Activated T-cell treated with anti-CD3 and anti-CD28 coated beads for 48 hours (primary cell): ENCODE results near the gene SLC25A21.

ENCODE experiments used
- DNase-seq: peaks from one replicate; pipeline ENCODE4 v3.0.0-alpha.2; 2020; ENCODE audit warnings: low read depth

SLC25A21 gene

DNA sequence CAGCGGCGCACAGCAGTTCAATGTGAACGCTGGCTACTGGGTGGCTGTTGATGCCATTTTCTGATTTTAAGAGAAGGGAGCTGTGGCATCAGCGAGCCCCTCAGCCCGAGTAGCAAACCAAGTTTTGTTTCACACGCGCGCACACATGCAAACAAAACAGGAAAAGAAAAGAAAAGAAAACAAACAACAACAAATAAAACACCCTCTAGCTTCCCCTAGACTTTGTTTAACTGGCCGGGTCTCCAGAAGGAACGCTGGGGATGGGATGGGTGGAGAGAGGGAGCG lies 510.2 kb downstream of the SLC25A21 start:
- no peak for DNase-seq

DNA sequence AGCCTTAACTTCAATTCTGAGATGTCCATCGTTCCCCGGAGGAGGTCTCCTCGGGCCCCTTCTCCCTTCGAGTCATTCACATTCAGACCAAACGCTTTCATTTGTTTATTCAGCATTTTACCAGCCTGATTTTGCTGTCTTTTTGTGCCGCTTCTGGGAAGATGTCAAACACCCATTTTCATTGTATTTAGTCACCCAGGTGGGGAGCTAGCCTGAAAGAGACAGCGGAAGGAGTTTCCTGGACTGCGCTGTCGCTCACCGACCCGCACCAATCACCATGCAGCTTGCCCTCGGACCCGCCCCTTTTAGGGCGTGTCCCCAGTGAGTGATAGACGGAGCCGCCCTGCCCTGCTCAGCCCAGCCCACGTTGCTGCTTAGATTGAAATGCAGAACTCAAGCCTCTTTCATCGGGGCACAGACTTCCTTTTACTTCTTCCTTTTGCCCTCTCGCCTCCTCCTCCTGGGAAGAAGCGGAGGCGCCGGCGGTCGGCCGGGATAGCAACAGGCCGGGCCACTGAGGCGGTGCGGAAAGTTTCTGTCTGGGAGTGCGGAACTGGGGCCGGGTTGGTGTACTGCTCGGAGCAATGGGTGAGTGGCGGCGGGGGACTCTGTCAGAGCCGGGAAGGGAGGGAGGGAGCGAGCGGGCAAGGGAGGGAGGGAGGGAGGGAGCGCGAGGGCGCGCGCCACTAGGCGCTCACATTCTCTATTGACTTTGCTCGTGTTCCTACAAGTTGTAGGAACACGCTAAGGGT lies 510.7 kb downstream of the SLC25A21 start, which contains the start of gene PAX9:
TSS of gene PAX9 (plus strand) at position 355 of the 752 bp plus-strand sequence. CDS start at position 585, 230 bp downstream.
- DNase-seq: peak; percentile 53

DNA sequence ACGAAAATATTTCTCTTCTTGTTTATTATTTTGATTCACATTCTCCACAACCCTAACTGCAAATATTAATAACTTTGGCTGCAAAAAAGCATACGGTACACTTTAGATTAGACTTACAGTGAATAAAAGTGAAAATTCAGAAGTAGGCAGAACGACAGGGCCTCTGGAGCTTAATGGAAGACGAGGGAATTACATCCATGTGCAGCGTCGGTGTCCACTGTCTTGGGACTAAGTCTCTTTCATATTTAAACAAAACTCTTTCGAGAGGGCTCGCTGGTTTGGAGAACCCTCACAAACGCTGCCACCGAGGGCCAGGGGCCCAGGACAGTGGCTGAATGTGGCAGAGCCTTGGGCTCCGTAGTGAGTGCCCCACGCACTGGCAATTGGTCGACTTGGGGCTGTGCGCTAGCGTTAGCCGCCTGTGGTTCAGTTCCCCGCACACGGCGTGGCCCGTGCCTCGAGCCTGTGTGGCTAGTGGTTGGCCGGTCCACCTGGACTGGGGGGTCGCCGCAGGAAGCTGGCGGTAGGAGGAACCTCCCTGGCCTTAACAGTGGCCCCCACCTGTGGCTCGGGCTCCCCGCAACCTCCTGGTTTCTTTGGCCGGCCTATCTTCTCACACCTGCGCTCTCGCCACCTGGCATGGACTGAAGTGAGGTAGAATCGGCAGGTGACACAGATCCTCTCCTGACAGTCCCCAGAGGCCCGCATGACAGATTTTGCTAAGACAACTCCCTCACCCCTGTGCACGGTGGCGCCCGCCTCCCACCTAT lies 511.5 kb downstream of the SLC25A21 start:
- no peak for DNase-seq

DNA sequence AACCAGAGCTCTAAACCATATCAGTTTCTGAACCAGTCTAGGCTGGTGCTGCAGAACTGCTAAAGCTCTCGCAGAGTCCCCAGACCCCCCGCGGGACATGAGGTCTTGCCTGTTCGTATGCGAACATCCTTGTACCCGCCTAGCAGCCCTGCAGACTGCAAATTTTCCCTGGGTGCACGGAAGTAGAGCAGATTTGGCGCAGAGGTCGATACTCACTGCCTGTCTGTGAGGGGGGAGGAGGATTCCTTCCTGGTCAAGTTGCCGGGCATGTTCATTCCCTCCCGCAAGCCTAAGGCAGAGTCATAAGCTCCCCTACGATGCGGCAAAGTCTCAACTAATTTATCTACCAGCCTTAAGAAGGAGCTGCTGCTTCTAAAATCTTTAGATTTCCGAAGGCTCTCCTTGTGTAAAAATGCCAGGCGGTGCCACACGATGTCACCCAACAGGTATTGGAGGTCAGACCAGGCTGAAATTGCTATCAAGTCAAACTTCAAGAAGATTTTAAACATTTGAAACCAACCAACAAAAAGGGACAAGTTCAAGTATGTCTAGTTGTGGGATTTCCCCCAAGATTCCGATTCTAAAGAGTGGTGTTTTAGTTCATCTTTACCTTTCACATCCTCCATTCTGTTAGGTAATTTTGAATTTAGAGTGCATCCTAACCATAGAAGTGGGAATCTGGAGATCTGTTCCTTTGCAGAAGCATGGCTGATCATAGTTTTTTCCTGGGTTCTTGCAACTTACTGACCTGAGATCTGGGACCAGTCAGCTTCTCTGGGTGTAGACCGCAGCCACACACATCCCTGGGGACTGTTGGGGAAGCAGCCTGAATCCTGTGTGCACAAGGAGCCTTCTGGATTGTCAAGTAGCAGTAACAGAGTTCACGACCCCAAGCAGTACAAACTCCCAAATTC lies 512.3 kb downstream of the SLC25A21 start:
- DNase-seq: no peak

DNA sequence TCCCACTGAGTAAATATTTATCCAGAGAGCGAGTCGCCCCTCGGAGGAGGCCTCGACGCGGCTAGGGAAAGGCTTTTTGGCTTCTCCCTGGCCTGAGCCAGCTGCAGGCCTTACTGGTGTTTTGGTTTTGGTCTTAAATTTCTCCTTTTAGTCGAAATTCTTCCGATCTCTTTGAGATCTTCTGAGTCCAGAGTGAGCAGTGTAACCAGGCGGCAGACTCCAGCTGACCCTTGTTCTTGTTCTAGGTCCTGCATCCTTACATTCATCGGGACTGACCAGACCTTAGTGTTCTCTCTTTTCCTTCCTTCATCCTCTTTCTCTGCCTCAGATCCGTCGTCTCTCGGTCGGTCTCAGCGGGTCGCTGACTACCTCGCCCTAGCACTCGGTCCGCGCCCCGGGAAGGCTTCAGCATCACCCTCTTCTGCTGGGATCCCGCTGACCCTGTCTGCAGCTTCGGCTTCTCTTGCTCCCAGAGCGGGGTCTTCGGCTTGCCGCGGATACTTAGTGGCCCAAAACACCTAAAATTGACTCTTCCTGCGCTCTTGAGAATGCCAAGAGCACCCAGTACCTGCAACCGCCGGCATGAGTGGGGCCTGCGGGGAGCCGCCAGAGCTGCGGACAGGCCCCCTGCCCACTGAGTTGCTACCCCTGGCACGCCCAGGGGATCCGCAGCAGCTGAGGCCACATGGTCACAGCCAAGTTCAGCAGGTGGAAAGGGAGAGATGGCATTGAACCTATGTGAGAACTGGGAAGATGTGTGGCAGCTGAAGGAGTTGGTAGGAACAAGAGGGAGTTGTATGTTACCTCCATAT lies 513.2 kb downstream of the SLC25A21 start:
- no peak for DNase-seq

DNA sequence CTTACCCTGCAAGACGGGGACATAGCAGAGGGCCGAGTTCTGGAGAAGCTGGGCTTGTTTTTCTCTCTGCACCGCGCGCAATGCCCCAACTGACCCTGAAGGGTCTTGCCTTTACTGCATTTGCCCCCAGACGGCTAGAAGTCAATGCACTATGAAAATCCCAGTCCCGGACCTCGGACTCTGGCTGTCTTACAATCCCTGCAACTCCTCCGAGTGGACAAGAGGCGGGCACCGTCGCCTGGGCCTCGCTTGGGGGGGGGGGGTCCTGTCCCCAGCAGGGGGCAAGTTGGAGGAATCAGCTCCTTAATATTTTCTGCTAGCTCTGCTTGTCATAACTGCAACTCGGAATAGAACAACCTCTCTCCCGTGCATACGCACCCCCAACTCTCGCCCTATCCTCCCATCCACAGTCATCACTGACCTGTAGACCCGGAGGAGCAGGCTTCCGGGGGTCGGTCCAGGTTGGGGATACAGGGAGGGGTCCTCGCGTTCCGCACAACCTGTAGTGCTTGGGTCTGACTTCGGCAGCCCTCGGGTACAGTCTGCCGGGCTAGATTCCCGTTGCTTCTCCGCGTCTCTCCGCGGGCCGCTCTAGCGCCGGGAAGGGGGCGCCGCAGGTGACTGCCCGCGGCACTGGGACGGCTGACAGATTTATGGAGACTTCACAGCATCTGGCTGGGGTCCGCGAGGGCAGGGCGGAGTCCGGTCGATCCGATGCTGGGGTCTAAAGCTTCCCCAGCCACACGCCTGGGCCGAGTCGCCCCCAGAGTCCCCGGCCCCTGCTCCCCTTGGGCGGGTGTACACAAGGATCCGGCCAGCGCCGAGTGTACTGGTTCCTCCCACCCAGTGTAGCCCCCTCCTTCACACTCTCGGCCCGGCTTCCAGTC lies 514.0 kb downstream of the SLC25A21 start:
- DNase-seq: no peak

DNA sequence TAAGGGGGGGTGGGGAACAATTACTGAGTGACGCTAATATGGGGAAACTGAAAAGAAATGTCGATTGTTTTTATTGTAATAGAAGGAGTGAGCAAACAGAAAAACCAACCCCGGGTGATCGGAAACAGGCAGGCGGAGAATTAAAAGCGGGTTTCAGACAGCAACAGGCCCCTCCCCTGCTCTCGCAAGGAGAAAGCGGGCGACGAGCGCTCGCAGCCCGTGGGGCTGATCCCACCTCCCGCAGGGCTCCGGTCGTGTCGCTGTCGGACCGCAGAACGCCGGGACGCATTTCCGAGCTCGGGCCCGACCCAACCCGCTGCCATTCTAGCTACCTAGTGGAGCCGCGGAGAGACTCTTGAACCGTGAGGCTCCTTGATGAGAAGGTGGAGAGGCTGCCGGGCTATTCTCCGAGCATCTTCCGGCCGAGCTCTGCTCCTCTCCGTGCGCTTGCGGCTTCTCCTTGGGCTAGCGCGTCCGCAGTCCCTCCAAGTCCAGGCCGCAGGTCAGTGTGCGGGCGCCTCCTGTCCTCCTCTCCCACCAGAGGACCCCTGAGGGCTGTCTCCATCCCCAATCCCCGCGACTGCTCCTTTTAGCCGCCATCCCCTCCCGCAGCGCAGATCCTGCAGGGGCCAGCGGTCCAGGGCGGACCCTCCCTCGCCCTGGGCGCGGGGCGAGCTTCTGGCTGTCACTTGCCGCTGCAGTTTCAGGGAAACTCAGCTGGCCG lies 514.8 kb downstream of the SLC25A21 start:
- no peak for DNase-seq

DNA sequence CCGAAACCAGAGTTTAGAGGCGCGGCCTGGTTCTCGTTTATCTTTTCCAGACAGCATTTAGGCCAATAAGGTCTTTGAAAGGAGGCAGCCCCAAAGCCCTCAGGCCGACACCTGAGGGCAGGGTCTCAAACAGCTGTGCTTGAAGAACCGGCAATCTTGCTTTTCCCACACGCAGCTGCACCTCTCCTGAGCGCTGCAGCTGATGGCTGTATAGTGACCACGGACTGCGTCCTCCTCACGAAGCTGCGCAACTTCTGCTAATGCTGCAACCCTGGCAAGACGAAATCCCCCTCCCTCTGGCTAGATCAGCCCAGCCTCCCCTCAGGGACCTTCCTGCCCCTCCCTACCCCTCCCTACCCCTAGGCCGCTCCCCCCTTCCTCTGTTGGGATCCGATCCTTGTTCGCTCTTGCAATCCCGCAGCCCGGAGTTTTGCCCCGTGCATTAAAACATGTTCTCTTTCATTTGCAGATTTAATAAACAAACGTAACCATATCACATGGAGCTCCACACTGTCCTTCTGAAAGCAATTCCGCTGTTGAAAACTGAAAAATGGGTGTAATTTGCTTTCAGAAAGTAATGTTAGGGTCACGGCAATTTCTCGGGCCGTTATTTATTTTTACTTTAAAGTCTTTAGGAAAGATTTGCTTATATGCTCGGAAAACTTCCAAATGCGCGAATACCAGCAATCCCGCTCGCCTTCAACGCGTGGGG lies 515.6 kb downstream of the SLC25A21 start:
- no peak for DNase-seq

DNA sequence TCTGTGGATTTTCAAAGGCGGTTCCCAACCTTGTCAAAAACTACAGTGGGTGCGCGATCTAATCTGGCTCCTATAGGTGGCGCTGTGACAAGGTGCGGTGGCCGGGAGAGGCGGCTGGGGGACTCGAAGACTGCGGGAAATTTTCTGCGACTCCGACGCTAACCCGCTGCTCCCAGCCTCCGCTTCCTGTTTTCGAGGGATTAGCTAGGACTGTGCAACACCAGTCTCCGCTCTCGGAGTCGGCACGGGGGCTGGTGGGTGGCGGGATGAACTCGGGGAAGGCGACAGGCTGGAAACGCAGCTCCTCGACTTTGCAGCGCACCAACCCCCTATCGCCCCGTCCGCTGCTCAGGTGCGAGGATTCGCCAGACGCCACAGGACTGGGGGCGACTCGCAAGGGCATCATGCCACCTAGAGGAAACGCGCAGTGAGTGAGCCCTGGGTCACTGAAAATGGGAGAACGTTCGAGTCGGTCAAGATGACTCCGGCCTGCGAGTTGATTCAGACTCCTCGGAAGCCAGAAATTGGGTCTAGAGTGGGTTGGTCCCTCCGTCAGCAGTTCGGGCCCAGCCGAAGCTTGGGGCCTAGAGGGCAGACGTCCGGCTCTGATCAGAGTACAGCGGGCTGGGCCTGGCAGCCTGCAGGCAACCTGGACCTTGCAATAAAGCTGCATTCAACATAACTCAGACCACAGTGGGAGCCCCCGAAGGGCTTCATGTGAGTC lies 516.3 kb downstream of the SLC25A21 start:
- no peak for DNase-seq

DNA sequence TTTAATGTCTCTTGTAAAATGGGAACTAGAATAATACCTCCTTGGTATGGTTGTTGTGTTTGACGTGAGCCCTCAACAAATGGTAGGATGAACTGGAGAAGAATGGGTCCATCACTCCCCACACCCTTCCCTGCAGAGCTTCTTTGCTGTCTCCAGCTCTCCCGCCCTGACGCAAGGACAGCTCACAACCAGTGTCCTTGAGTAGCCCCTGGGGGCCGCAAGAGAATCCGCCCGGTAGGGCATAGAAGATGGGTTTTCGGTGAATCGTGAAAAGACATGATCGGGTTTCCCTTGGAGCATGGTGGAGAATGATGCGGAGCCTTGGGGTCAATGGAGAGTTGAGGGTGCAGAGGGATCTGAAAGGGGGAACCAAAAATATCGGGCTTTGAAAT lies 516.8 kb downstream of the SLC25A21 start:
- no peak for DNase-seq

DNA sequence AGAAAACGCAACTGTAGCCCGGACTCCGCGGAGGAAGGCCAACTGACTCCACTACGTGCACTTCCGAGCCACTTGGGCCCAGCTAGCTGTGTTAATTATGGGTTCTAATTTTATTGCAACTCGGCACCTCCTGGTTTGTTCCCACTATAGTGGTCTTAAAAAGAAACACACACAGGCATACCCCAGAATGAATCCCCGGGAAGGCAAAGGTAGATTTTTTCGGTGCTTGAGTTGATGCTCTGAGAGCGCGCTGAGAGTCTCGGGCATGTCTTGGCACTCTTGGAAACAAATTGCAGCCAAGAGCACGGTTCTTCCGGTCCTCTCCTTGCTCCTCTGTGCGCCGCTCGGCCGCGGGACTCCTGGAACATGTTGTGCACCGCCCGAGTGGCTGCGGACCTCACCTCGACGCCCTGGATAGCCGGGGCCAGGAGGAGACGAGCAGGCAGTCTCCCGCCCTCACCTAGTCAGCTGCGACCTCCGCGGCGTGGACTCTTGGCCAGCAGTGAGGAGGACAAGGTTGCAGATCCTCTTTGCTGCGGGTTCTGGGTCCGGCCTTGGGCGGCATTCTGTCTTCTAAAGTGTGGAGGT lies 517.5 kb downstream of the SLC25A21 start:
- DNase-seq: no peak

DNA sequence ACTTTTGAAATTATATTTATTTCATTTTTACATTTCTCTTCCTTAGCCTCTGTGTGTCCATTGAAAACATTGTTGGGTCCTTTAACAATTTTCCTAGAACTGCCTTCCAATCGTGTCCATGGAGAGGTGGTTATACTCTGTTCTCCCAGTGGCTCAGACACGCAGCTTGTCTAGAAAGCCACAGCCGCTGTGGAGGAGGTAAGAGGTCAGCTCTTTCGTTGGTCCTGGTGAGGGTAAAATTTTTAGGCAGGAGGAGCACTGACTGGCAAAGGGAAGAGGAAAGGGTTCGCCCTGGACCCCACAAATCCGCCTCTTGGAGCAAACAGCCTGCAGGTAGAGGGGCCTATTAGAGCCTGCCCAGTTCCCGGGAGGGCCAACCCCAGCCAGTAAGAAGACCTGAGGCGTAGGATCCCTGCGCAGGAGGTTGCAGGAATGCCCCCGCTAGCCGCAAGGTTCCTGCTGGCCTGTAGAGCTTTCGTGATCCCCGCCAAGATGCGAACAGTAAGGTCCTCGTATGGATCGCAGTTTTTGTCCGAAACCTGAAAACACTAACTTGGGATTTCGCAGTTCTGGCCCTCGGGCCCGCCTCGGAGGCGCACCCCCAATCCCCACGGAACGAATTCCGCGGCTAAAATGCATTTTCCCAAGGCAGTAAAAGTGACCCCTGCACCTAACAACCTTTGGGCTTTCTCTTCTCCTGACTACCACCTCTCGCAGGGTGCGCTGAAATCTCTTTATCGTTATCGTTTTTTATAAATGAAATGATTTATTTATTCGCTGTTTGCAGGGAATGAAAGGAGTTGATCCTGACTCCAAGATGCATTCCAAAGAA lies 518.2 kb downstream of the SLC25A21 start:
- no peak for DNase-seq

DNA sequence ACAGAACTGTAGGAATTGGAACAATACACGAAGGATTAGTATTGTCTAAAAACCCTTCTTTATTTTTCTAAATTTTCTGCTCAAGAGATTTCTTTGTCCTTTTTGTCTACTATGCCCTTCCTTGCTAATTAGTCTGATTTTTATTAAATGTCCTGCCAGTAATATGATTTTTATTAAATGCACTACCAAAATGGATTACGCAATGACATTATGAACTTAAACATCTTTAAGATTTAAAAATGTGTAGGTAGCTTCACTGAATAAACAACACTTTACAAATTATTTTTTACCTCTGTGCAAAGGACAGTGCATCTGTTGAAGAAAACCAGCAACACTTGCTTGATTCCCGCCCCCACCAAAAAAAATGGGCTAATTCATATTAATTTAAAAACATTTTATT lies 519.0 kb downstream of the SLC25A21 start:
- DNase-seq: no peak

DNA sequence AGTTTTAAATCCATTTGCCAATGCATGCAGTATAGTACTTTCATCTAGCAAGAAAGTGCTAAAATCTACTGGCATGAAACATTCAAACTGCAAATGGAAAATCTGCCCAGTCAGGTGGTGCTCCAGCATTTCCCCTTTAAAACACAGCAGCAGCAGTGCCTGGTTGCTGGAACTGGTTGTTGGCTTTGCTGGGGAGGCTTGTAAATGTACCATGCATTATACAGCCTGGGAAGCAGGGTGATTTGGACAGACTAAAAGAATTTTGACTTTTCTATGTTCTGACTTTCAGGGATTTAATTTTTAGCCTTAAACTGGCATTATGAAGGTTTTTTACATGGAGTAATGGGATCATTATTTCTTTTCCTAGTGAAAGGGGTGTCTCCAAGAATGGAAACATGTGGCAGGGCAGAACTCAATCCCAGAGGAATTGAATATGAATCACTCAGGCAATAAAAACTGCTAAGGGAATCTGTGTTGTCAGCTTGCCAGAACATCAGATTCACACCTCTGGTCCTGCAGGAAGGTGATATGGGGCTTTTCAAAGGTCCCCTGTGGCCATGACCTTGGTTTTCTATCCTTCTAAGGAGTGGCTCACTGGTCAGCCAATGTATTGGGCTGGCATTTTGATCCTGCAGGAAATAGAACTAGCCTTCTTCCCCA lies 519.7 kb downstream of the SLC25A21 start:
- DNase-seq: no peak

DNA sequence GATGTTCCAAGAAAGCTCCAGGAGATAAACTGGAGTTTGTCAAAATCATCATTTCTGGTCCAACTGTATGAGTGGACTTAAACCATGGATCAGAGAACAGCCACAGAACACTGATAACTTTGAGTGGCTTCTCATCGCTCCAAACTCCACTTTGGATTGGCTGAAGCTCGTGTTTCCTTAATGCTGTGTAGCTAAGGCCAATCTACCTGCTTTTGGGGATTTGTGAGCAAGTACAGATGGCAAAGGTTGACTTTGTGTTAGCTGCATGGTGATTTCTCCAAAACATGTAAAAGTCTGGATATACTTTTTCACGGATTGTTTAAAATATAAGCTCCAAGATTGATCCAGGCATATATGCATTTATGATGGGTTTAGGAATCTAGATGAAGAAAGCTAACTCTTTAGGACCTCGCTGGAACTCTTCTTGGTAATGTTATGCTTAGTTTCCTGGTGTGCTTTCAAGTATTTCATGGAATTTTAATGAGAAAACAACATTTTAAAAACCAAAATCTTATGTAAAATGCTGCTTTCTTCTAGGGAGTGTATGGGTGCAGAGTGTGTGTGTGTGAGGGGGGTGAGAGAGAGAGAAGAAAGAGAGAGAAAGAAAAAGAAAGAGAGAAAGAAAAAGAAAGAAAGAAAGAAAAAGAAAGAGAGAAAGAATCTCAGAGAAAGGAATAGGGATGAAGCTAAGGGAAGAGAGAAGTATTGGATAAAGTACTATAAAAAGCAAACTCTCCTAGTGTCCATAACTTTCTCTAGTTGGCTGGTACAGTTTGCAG lies 522.3 kb downstream of the SLC25A21 start:
- no peak for DNase-seq
